ENCODE measurements around the gene HOXD3. TPM values are rescaled to one million over a fixed set of nuclear protein-coding genes. Genes with fewer than 3 reads are reported as not detected.

Gene HOXD3
- total and polyA plus RNA-seq, 2 donors, result 0.28 to 0.82 TPM

DNA sequence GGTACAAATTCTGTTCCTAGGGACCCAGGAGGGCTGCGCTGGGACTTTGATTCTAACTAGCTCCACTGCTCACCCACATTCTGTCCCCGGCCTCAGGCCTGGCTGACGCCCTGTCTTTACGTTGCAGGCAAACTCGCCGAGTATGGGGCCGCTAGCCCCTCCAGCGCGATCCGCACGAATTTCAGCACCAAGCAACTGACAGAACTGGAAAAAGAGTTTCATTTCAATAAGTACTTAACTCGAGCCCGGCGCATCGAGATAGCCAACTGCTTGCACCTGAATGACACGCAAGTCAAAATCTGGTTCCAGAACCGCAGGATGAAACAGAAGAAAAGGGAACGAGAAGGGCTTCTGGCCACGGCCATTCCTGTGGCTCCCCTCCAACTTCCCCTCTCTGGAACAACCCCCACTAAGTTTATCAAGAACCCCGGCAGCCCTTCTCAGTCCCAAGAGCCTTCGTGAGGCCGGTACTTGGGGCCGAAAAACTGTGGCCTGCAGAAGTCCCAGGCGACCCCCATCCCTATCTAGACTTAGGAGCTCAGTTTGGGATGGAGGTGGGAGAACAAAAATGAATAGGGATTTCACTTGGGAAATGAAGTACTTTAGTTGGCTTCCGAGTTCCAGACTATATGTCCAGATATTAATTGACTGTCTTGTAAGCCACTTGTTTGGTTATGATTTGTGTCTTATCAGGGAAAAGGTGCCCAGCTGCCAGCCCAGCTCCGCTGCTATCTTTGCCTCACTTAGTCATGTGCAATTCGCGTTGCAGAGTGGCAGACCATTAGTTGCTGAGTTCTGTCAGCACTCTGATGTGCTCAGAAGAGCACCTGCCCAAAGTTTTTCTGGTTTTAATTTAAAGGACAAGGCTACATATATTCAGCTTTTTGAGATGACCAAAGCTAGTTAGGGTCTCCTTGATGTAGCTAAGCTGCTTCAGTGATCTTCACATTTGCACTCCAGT, 32.9 kb downstream of the HOXD3 start:
- Histone ChIP-seq H3K36me3 (ENCODE audit: control insufficient read depth in 2 of 2, insufficient read depth in 2 of 2, low read length in 1 of 2) (no peaks in the 10 kb centered on the region), H3K27ac (ENCODE audit: low read depth in 1 of 2, low read length in 1 of 2) (no peak overlapping the region), H3K4me1 (ENCODE audit: control insufficient read depth in 2 of 2, insufficient read depth in 2 of 2, low read length in 2 of 2) (peaks cover 0 to 16% of the 10 kb centered on the region in 2 donors), H3K9me3 (ENCODE audit: control insufficient read depth in 2 of 2, insufficient read depth in 1 of 2, low read length in 1 of 2) (peaks cover 0 to 7% of the 10 kb centered on the region in 2 donors), H3K27me3 (ENCODE audit: control insufficient read depth in 2 of 2, insufficient read depth in 1 of 2, low read length in 1 of 2) (peaks cover 59 to 98% of the 10 kb centered on the region in 2 donors), H3K4me3 (ENCODE audit: low read length in 2 of 2) (no peak overlapping the region)
- no peak for DNase-seq (ENCODE audit: low read depth in 6 of 9, low spot score in 9 of 9)
- WGBS, result 7% methylated on average over 28 of the region's 28 CpGs

GRCh38 chr2:176192351-176192750, 35.2 kb downstream of the HOXD3 start:
- peaks cover 50 to 92% of the 10 kb centered on the region in 2 donors for H3K27me3 ChIP-seq (ENCODE audit: control insufficient read depth in 2 of 2, insufficient read depth in 1 of 2, low read length in 1 of 2)
- peaks cover 0 to 5% of the 10 kb centered on the region in 2 donors for H3K9me3 ChIP-seq (ENCODE audit: control insufficient read depth in 2 of 2, insufficient read depth in 1 of 2, low read length in 1 of 2)
- peaks cover 0 to 16% of the 10 kb centered on the region in 2 donors for H3K4me1 ChIP-seq (ENCODE audit: control insufficient read depth in 2 of 2, insufficient read depth in 2 of 2, low read length in 2 of 2)
- WGBS, result 7% methylated on average over 1 of the region's 1 CpG
- H3K36me3 ChIP-seq (ENCODE audit: control insufficient read depth in 2 of 2, insufficient read depth in 2 of 2, low read length in 1 of 2), result no peaks in the 10 kb centered on the region
- H3K27ac ChIP-seq (ENCODE audit: low read depth in 1 of 2, low read length in 1 of 2), result no peak overlapping the region
- no peak overlapping the region for H3K4me3 ChIP-seq (ENCODE audit: low read length in 2 of 2)
- DNase-seq (ENCODE audit: low read depth in 6 of 9, low spot score in 9 of 9), result no peak

- Histone ChIP-seq H3K27me3 (ENCODE audit: control insufficient read depth in 2 of 2, insufficient read depth in 1 of 2, low read length in 1 of 2) (peaks cover 43 to 89% of the 10 kb centered on the region in 2 donors), H3K4me1 (ENCODE audit: control insufficient read depth in 2 of 2, insufficient read depth in 2 of 2, low read length in 2 of 2) (peaks cover 0 to 10% of the 10 kb centered on the region in 2 donors), H3K27ac (ENCODE audit: low read depth in 1 of 2, low read length in 1 of 2) (no peak overlapping the region), H3K9me3 (ENCODE audit: control insufficient read depth in 2 of 2, insufficient read depth in 1 of 2, low read length in 1 of 2) (peaks cover 0 to 5% of the 10 kb centered on the region in 2 donors), H3K4me3 (ENCODE audit: low read length in 2 of 2) (no peak overlapping the region), H3K36me3 (ENCODE audit: control insufficient read depth in 2 of 2, insufficient read depth in 2 of 2, low read length in 1 of 2) (no peaks in the 10 kb centered on the region)
- WGBS, result 22% methylated on average over 1 of the region's 1 CpG
- DNase-seq (ENCODE audit: low read depth in 6 of 9, low spot score in 9 of 9), result no peak
Measured at GRCh38 chr2:176193048-176193447, 35.9 kb downstream of the HOXD3 start.

DNA sequence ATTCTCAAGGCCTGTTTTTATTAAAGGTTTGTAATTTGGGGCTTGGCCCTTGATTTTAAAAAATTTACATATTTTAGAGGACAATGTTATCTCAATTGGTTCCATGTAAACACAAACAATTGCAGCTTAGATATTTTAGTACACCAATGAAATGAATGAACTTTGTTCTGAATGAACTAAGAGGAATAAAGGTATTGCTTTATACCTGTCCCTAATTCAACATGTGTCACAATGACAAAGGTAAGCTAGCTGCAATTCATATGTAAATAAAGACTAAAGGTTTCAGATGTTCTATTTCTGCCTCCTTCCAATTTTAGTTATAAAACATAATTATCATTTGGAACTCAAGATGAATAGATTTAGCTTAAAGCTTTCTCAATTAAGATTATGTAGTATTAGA, 42.8 kb downstream of the HOXD3 start:
- Histone ChIP-seq H3K27ac (ENCODE audit: low read depth in 1 of 2, low read length in 1 of 2) (no peak overlapping the region), H3K9me3 (ENCODE audit: control insufficient read depth in 2 of 2, insufficient read depth in 1 of 2, low read length in 1 of 2) (no peaks in the 10 kb centered on the region), H3K4me1 (ENCODE audit: control insufficient read depth in 2 of 2, insufficient read depth in 2 of 2, low read length in 2 of 2) (no peaks in the 10 kb centered on the region), H3K4me3 (ENCODE audit: low read length in 2 of 2) (no peak overlapping the region), H3K27me3 (ENCODE audit: control insufficient read depth in 2 of 2, insufficient read depth in 1 of 2, low read length in 1 of 2) (peaks cover 2 to 40% of the 10 kb centered on the region in 2 donors), H3K36me3 (ENCODE audit: control insufficient read depth in 2 of 2, insufficient read depth in 2 of 2, low read length in 1 of 2) (no peaks in the 10 kb centered on the region)
- DNase-seq (ENCODE audit: low read depth in 6 of 9, low spot score in 9 of 9), result no peak

GRCh38 chr2:176200971-176201370, 43.9 kb downstream of the HOXD3 start:
- Histone ChIP-seq H3K9me3 (ENCODE audit: control insufficient read depth in 2 of 2, insufficient read depth in 1 of 2, low read length in 1 of 2) (no peaks in the 10 kb centered on the region), H3K27me3 (ENCODE audit: control insufficient read depth in 2 of 2, insufficient read depth in 1 of 2, low read length in 1 of 2) (peaks cover 2 to 37% of the 10 kb centered on the region in 2 donors), H3K4me1 (ENCODE audit: control insufficient read depth in 2 of 2, insufficient read depth in 2 of 2, low read length in 2 of 2) (no peaks in the 10 kb centered on the region), H3K4me3 (ENCODE audit: low read length in 2 of 2) (no peak overlapping the region), H3K36me3 (ENCODE audit: control insufficient read depth in 2 of 2, insufficient read depth in 2 of 2, low read length in 1 of 2) (no peaks in the 10 kb centered on the region), H3K27ac (ENCODE audit: low read depth in 1 of 2, low read length in 1 of 2) (no peak overlapping the region)
- DNase-seq (ENCODE audit: low read depth in 6 of 9, low spot score in 9 of 9), result no peak
- 83% methylated on average over 21 of the region's 21 CpGs for WGBS

DNA sequence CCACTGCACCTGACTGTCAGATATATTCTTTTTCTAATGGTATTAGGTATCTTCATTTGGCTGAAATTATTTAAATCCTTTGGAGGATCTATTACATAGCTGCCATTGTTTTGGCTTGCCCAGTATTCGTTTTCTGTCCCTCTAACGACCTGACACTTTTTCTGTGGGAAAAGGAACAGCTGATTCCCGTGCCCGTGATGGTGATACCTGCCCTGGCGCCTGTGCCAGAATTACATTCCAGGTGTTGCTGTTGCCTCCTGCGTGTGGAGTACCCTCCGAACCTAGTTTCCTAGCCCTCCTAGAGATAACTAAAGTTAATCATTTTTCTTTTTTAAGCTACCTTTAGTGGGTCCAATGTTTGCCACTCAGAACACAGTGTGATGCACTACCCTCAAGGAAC, 45.4 kb downstream of the HOXD3 start:
- Histone ChIP-seq H3K27ac (ENCODE audit: low read depth in 1 of 2, low read length in 1 of 2) (no peak overlapping the region), H3K27me3 (ENCODE audit: control insufficient read depth in 2 of 2, insufficient read depth in 1 of 2, low read length in 1 of 2) (peaks cover 0 to 27% of the 10 kb centered on the region in 2 donors), H3K4me1 (ENCODE audit: control insufficient read depth in 2 of 2, insufficient read depth in 2 of 2, low read length in 2 of 2) (no peaks in the 10 kb centered on the region), H3K4me3 (ENCODE audit: low read length in 2 of 2) (no peak overlapping the region), H3K9me3 (ENCODE audit: control insufficient read depth in 2 of 2, insufficient read depth in 1 of 2, low read length in 1 of 2) (no peaks in the 10 kb centered on the region), H3K36me3 (ENCODE audit: control insufficient read depth in 2 of 2, insufficient read depth in 2 of 2, low read length in 1 of 2) (no peaks in the 10 kb centered on the region)
- DNase-seq (ENCODE audit: low read depth in 6 of 9, low spot score in 9 of 9), result no peak
- 93% methylated on average over 7 of the region's 7 CpGs for WGBS

- Histone ChIP-seq H3K27me3 (ENCODE audit: control insufficient read depth in 2 of 2, insufficient read depth in 1 of 2, low read length in 1 of 2) (peaks cover 0 to 27% of the 10 kb centered on the region in 2 donors), H3K9me3 (ENCODE audit: control insufficient read depth in 2 of 2, insufficient read depth in 1 of 2, low read length in 1 of 2) (no peaks in the 10 kb centered on the region), H3K27ac (ENCODE audit: low read depth in 1 of 2, low read length in 1 of 2) (no peak overlapping the region), H3K4me3 (ENCODE audit: low read length in 2 of 2) (no peak overlapping the region), H3K4me1 (ENCODE audit: control insufficient read depth in 2 of 2, insufficient read depth in 2 of 2, low read length in 2 of 2) (no peaks in the 10 kb centered on the region), H3K36me3 (ENCODE audit: control insufficient read depth in 2 of 2, insufficient read depth in 2 of 2, low read length in 1 of 2) (no peaks in the 10 kb centered on the region)
- no peak for DNase-seq (ENCODE audit: low read depth in 6 of 9, low spot score in 9 of 9)
- 91% methylated on average over 1 of the region's 1 CpG for WGBS
Measured at GRCh38 chr2:176205126-176205525, 48.0 kb downstream of the HOXD3 start.

- Histone ChIP-seq H3K36me3 (ENCODE audit: control insufficient read depth in 2 of 2, insufficient read depth in 2 of 2, low read length in 1 of 2) (no peaks in the 10 kb centered on the region), H3K4me3 (ENCODE audit: low read length in 2 of 2) (no peak overlapping the region), H3K9me3 (ENCODE audit: control insufficient read depth in 2 of 2, insufficient read depth in 1 of 2, low read length in 1 of 2) (no peaks in the 10 kb centered on the region), H3K27me3 (ENCODE audit: control insufficient read depth in 2 of 2, insufficient read depth in 1 of 2, low read length in 1 of 2) (peaks cover 0 to 23% of the 10 kb centered on the region in 2 donors), H3K27ac (ENCODE audit: low read depth in 1 of 2, low read length in 1 of 2) (no peak overlapping the region), H3K4me1 (ENCODE audit: control insufficient read depth in 2 of 2, insufficient read depth in 2 of 2, low read length in 2 of 2) (no peaks in the 10 kb centered on the region)
- WGBS, result 96% methylated on average over 2 of the region's 2 CpGs
- no peak for DNase-seq (ENCODE audit: low read depth in 6 of 9, low spot score in 9 of 9)
Measured at GRCh38 chr2:176206136-176206535, 49.0 kb downstream of the HOXD3 start.

DNA sequence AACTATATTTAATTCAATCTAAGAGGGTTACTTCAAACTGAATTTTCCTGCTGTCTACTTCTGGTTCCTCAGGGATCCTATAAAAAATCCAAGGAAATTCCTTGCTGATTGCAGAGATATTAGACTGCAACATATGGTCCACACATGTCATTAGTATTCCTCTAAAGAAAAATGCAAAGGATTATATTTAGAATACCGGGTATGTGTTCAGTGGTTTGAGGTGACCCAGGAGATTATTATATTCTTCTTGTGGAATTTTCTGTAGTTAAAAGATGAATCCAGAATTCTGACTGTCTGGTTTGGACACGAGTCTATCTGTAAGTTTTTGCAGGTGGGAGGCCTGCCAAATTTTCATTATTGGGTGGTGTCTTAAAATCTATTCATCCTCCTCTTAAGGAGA, 49.6 kb downstream of the HOXD3 start:
- DNase-seq (ENCODE audit: low read depth in 6 of 9, low spot score in 9 of 9), result no peak
- Histone ChIP-seq H3K27me3 (ENCODE audit: control insufficient read depth in 2 of 2, insufficient read depth in 1 of 2, low read length in 1 of 2) (peaks cover 0 to 22% of the 10 kb centered on the region in 2 donors), H3K4me1 (ENCODE audit: control insufficient read depth in 2 of 2, insufficient read depth in 2 of 2, low read length in 2 of 2) (no peaks in the 10 kb centered on the region), H3K36me3 (ENCODE audit: control insufficient read depth in 2 of 2, insufficient read depth in 2 of 2, low read length in 1 of 2) (no peaks in the 10 kb centered on the region), H3K27ac (ENCODE audit: low read depth in 1 of 2, low read length in 1 of 2) (no peak overlapping the region), H3K4me3 (ENCODE audit: low read length in 2 of 2) (no peak overlapping the region), H3K9me3 (ENCODE audit: control insufficient read depth in 2 of 2, insufficient read depth in 1 of 2, low read length in 1 of 2) (no peaks in the 10 kb centered on the region)
- 92% methylated on average over 2 of the region's 2 CpGs for WGBS
